Panc1 (cell line): ENCODE data around the gene FBXW4. TPM values are rescaled to one million over a fixed set of nuclear protein-coding genes. Genes with fewer than 3 reads are reported as not detected.

Experiments used
- ATAC-seq: fragments of 200-7000 bp; cut with Tn5 transposase; 2 replicates; pipeline ENCODE4 v1.9.1; 2020; ENCODE audit warnings: mild to moderate bottlenecking, moderate library complexity
- BruUV-seq: library from RNA; stranded (reverse); fragments of 400-500 nt; replicated peaks from 2 replicates; lab custom pipeline; 2021; lab: Mats Ljungman, UMichigan
- CTCF ChIA-PET: fragments of 300-600 bp; sonication (Branson Sonifier 250); formaldehyde crosslinking; loops from one replicate; lab custom pipeline; 2022; ENCODE audit warnings: antibody characterized with exemption; lab: Charles Lee
- POLR2A ChIA-PET: fragments of 300-600 bp; sonication (Branson Sonifier 250); formaldehyde crosslinking; loops from one replicate; lab custom pipeline; 2022; ENCODE audit warnings: antibody characterized with exemption; lab: Charles Lee
- DNase-seq: peaks from one replicate; pipeline ENCODE4 v3.0.0-alpha.2; 2010; ENCODE audit warnings: low read depth, low spot score
- H3K27ac ChIP-seq: 2 replicates; pipeline ENCODE4 v1.5.1; 2011; ENCODE audit warnings: mild to moderate bottlenecking, low read length, inconsistent platforms
- H3K27me3 ChIP-seq: fragments of 200-500 bp; sonication (Bioruptor generic); 2 replicates; pipeline ENCODE4 v1.6.0; 2014; ENCODE audit warnings: low read length, inconsistent platforms; ENCODE audit not compliant: control insufficient read depth, insufficient read depth
- H3K36me3 ChIP-seq: fragments of 200-500 bp; sonication (Bioruptor generic); 2 replicates; pipeline ENCODE4 v1.5.1; 2014; ENCODE audit warnings: inconsistent platforms, mild to moderate bottlenecking, low read length, moderate library complexity; ENCODE audit not compliant: control insufficient read depth, insufficient read depth
- H3K4me1 ChIP-seq: 2 replicates; pipeline ENCODE4 v1.5.1; 2011; ENCODE audit warnings: inconsistent platforms, mild to moderate bottlenecking, low read length, moderate library complexity; ENCODE audit not compliant: control insufficient read depth, insufficient read depth
- H3K4me3 ChIP-seq, 2 experiments: 2 replicates each; pipeline ENCODE4 v1.5.1; 2011 to 2012; ENCODE audit warnings: low read depth in 2 of 2, low read length in 2 of 2, mild to moderate bottlenecking in 2 of 2, inconsistent platforms in 1 of 2, moderate library complexity in 1 of 2
- H3K9me3 ChIP-seq: fragments of 200-500 bp; sonication (Bioruptor generic); 2 replicates; pipeline ENCODE4 v1.5.1; 2014; ENCODE audit warnings: low read depth, mild to moderate bottlenecking, inconsistent platforms, low read length, moderate library complexity; ENCODE audit not compliant: control insufficient read depth, insufficient read depth
- CTCF ChIP-seq: fragments of 450-650 bp; IDR thresholded peaks from 2 replicates; pipeline ENCODE4 v1.5.1; 2017; ENCODE audit warnings: mild to moderate bottlenecking
- POLR2AphosphoS5 ChIP-seq: IDR thresholded peaks from 2 replicates; pipeline ENCODE4 v1.6.1; 2012; ENCODE audit warnings: mild to moderate bottlenecking, low read depth, low read length, moderate library complexity
- SIN3A ChIP-seq: IDR thresholded peaks from 2 replicates; pipeline ENCODE4 v1.6.1; 2012; ENCODE audit warnings: low read depth, mild to moderate bottlenecking, low read length, moderate library complexity, borderline replicate concordance; ENCODE audit not compliant: insufficient read depth
- TCF7L2 ChIP-seq: IDR thresholded peaks from 2 replicates; pipeline ENCODE4 v1.6.1; 2011; ENCODE audit warnings: mild to moderate bottlenecking, low read depth, low read length, inconsistent platforms
- in situ Hi-C: cut with HindIII; loops from 2 replicates; pipeline ENCODE4 v1.10.0; 2016; ENCODE audit warnings: low sequenced_read_pairs, low pct_unique_long_range_greater_than_20kb
- intact Hi-C: fragments of 100-400 bp; cut with micrococcal nuclease; formaldehyde crosslinking; loops from one replicate; pipeline ENCODE4 v1.10.0; 2022; ENCODE audit not compliant: unreplicated experiment
- total RNA-seq: library from RNA; stranded (reverse); gene quantifications from one replicate; pipeline ENCODE4 v1.2.1, GENCODE V29; 2021; ENCODE audit not compliant: unreplicated experiment
- TF ChIP-seq, protein P1 (sequence below), 2 experiments: IDR thresholded peaks; 2 replicates each; pipeline ENCODE4 v1.6.1; 2011 to 2012; ENCODE audit warnings: low read depth in 2 of 2, control low read depth in 1 of 2, low read length in 1 of 2, mild to moderate bottlenecking in 1 of 2, moderate library complexity in 1 of 2; ENCODE audit not compliant: insufficient read depth in 1 of 2

FBXW4 gene
- total RNA-seq, 1 experiment from 2014 or later, result 61.5 TPM

DNA sequence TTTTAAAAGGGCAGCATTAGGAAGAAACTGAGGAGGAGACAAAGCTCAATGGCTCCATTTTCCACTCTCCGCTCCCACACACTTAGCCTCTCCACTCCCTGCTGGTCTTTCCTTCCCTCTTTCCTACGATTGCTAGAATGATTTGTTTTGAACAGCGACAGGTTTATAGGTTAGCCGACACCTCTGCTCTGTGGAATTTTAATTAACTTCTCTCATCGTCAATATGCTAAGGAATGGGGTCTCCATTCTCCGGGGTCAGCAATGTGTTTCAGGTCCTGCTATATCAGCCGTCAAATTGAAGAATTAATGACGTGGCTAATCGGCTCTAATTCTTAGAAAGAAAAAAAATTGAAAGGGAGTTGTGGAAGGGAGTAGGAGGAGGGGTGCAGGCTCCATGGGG lies 28.9 kb downstream of the FBXW4 start:
- no peaks in the 10 kb centered on the region; the same call in 1 of the 2 replicates for H3K36me3 ChIP-seq
- H3K4me3 ChIP-seq, result no peak overlapping the region
- DNase-seq (no peak), ATAC-seq (no peak)
- CTCF ChIA-PET, result no interaction called here
- in situ Hi-C loops, result no loop called here
- no TSS peak for BruUV-seq
- H3K27ac ChIP-seq, result no peak overlapping the region
- POLR2A ChIA-PET, result no interaction called here
- intact Hi-C loops, result no loop called here
- H3K9me3 ChIP-seq, result no peaks in the 10 kb centered on the region
- no peaks in the 10 kb centered on the region for H3K4me1 ChIP-seq
- TF ChIP-seq POLR2AphosphoS5, result no peak
- H3K27me3 ChIP-seq, result no peaks in the 10 kb centered on the region

- in situ Hi-C loops, result no loop called here
- no peaks in the 10 kb centered on the region; the same call in 1 of the 2 replicates for H3K36me3 ChIP-seq
- no TSS peak for BruUV-seq
- H3K9me3 ChIP-seq, result no peaks in the 10 kb centered on the region
- no peaks in the 10 kb centered on the region for H3K27me3 ChIP-seq
- POLR2A ChIA-PET, result no interaction called here
- no peak overlapping the region for H3K27ac ChIP-seq
- intact Hi-C loops, result no loop called here
- TF ChIP-seq CTCF (no peak), POLR2AphosphoS5 (no peak), SIN3A (no peak), TCF7L2 (no peak)
- TF ChIP-seq, protein P1, sequence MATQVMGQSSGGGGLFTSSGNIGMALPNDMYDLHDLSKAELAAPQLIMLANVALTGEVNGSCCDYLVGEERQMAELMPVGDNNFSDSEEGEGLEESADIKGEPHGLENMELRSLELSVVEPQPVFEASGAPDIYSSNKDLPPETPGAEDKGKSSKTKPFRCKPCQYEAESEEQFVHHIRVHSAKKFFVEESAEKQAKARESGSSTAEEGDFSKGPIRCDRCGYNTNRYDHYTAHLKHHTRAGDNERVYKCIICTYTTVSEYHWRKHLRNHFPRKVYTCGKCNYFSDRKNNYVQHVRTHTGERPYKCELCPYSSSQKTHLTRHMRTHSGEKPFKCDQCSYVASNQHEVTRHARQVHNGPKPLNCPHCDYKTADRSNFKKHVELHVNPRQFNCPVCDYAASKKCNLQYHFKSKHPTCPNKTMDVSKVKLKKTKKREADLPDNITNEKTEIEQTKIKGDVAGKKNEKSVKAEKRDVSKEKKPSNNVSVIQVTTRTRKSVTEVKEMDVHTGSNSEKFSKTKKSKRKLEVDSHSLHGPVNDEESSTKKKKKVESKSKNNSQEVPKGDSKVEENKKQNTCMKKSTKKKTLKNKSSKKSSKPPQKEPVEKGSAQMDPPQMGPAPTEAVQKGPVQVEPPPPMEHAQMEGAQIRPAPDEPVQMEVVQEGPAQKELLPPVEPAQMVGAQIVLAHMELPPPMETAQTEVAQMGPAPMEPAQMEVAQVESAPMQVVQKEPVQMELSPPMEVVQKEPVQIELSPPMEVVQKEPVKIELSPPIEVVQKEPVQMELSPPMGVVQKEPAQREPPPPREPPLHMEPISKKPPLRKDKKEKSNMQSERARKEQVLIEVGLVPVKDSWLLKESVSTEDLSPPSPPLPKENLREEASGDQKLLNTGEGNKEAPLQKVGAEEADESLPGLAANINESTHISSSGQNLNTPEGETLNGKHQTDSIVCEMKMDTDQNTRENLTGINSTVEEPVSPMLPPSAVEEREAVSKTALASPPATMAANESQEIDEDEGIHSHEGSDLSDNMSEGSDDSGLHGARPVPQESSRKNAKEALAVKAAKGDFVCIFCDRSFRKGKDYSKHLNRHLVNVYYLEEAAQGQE (IDR thresholded peaks at IDR 0.05; ENCODE audit: insufficient read depth in 1 of 2, low read depth in 2 of 2, low read length in 1 of 2), result no peak
- ATAC-seq (no peak), DNase-seq (no peak)
- no peaks in the 10 kb centered on the region for H3K4me1 ChIP-seq
- no peak overlapping the region for H3K4me3 ChIP-seq
- CTCF ChIA-PET, result no interaction called here
Measured at GRCh38 chr10:101663097-101663496, 31.9 kb downstream of the FBXW4 start.

- no peak overlapping the region for H3K27ac ChIP-seq
- CTCF ChIA-PET, result no interaction called here
- H3K4me3 ChIP-seq, result no peak overlapping the region
- POLR2A ChIA-PET, result no interaction called here
- H3K9me3 ChIP-seq, result no peaks in the 10 kb centered on the region
- intact Hi-C loops, result no loop called here
- no peak for TF ChIP-seq CTCF
- TF ChIP-seq POLR2AphosphoS5, result no peak
- no peak for TF ChIP-seq SIN3A
- TF ChIP-seq TCF7L2, result no peak
- TF ChIP-seq, protein P1 (IDR thresholded peaks at IDR 0.05; ENCODE audit: insufficient read depth in 1 of 2, low read depth in 2 of 2, low read length in 1 of 2), result no peak
- no peak for ATAC-seq
- in situ Hi-C loops, result no loop called here
- H3K27me3 ChIP-seq, result no peaks in the 10 kb centered on the region
- no peaks in the 10 kb centered on the region for H3K36me3 ChIP-seq
- BruUV-seq, result no TSS peak
- DNase-seq, result no peak
- no peaks in the 10 kb centered on the region for H3K4me1 ChIP-seq
Measured at GRCh38 chr10:101660256-101660655, 34.7 kb downstream of the FBXW4 start.
